IPS DF 4.7 (cell line): ENCODE measurements around the gene FGD3.

Experiments used
- DNase-seq: peaks from one replicate; pipeline ENCODE4 v3.0.0-alpha.2; 2013; ENCODE audit warnings: low spot score; ENCODE audit errors: extremely low read depth

FGD3 gene

GRCh38 chr9:93072383-93072795 lies 125.1 kb downstream of the FGD3 start:
- no peak for DNase-seq

- DNase-seq: no peak
These were observed 128.9 kb downstream of the FGD3 start for GRCh38 chr9:93076101-93076791.

DNA sequence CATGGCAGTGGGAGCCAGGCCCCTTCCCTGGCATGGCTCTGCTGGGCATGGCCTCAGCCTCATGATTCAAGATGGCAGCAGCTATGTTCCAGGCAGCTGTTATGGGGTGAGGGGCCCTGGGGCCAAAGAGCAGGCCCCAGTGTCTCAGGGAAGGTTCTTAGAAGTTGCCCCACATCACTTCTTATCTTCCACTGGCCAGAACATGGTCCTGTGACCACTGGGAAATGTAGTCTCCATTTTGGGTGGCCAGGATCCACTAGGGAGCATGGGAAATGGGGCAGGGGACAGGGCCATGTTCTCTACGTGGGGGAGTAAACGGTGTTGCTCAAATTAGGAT lies 129.4 kb downstream of the FGD3 start:
- DNase-seq: no peak

- no peak for DNase-seq
These were observed 130.0 kb downstream of the FGD3 start for GRCh38 chr9:93077367-93077766.

GRCh38 chr9:93077811-93078210 lies 130.5 kb downstream of the FGD3 start:
- DNase-seq: no peak

DNA sequence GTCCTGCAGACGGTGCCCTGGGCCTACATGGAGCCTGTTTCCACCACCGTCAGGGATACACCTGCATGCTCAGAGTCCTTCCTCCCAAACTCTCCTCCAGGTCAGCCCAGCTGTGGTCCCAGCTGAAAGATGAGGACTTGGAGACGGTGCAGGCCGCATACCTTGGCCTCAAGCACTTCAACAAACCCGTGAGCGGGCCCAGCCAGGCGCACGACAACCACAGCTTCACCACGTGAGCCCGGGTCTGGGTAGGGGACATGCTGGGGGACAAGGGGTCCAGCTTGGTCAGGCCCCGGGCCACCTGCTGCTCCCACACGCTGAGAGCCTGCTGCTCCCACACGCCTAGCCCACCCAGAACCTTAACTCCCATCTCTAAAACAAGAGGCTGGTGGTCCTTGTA lies 132.0 kb downstream of the FGD3 start:
- DNase-seq: no peak

DNA sequence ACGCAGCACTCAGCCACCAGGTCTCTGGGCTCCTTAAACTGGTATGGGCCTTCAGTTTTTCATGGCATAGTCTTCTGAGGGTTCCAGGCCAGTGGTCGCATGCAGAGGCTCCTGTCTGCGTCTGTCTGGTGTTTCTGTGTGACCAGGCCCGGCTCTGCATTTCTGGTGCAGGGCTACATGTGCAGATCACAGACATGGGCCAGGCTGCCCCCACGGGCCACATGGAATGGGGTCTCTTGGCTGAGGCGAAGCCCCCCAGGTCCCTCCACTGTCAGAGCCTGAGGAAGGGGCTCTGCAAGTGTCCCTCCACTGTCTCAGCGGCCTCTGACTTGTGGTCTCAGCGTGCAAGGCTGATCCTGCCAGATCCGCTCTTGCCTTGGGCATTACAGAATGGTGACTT lies 133.1 kb downstream of the FGD3 start:
- no peak for DNase-seq

DNA sequence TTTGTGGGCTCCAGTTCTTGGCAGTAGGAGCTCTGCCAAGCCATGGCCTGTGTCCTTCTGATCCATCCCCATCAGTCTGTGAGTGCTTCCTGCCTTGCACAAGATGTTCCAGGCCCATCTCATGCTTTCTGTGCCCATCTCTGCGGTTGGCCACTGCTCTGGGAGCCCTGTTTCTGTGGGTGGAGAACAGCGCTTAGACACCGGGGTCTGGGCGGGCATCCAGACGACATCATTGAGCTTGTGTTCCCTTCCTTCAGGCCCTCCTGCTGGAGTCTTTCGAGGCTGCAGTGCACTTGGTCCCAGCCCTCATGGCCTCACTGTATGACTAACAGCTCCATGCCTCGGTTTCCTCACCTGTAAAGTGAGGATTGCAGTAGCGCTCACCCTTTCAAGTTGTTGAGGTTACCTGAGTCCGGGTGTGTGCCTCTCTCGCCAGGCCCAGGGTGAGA lies 133.8 kb downstream of the FGD3 start:
- DNase-seq: no peak

GRCh38 chr9:93081931-93082330 lies 134.6 kb downstream of the FGD3 start:
- no peak for DNase-seq

GRCh38 chr9:93082841-93083411 lies 135.6 kb downstream of the FGD3 start:
- DNase-seq: no peak

- no peak for DNase-seq
These were observed 136.5 kb downstream of the FGD3 start for GRCh38 chr9:93083592-93084470.

GRCh38 chr9:93084471-93084881 lies 137.2 kb downstream of the FGD3 start:
- DNase-seq: no peak

- no peak for DNase-seq
These were observed 138.4 kb downstream of the FGD3 start for GRCh38 chr9:93085676-93086075.
